Left forelimb (tissue), 1 donor: ENCODE measurements around the gene ZNF580.

Experiments used
- DNase-seq: peaks from one replicate; pipeline ENCODE4 v3.0.0-alpha.2; 2018; ENCODE audit warnings: low spot score

The ZNF580 gene

GRCh38 chr19:55606471-55606787 lies 34.4 kb upstream of the ZNF580 start:
- no peak for DNase-seq

- DNase-seq: no peak
Measured at GRCh38 chr19:55606817-55607216, 34.0 kb upstream of the ZNF580 start.

GRCh38 chr19:55609326-55609725 lies 31.5 kb upstream of the ZNF580 start:
- no peak for DNase-seq

GRCh38 chr19:55611300-55611982 lies 29.4 kb upstream of the ZNF580 start:
- DNase-seq: no peak

- no peak for DNase-seq
Measured at GRCh38 chr19:55611983-55612645, 28.7 kb upstream of the ZNF580 start.

- DNase-seq: no peak
Measured at GRCh38 chr19:55613396-55613795, 27.4 kb upstream of the ZNF580 start.

GRCh38 chr19:55613930-55614710 lies 26.7 kb upstream of the ZNF580 start:
- no peak for DNase-seq

GRCh38 chr19:55614711-55615542 lies 25.9 kb upstream of the ZNF580 start:
- no peak for DNase-seq

GRCh38 chr19:55615543-55616394 lies 25.0 kb upstream of the ZNF580 start:
- no peak for DNase-seq

GRCh38 chr19:55616395-55616875 lies 24.4 kb upstream of the ZNF580 start:
- DNase-seq: no peak

- DNase-seq: no peak
Measured at GRCh38 chr19:55617426-55617825, 23.4 kb upstream of the ZNF580 start.

- DNase-seq: no peak
Measured at GRCh38 chr19:55618426-55618825, 22.4 kb upstream of the ZNF580 start.

GRCh38 chr19:55619286-55619685 lies 21.5 kb upstream of the ZNF580 start:
- no peak for DNase-seq

- no peak for DNase-seq
Measured at GRCh38 chr19:55620410-55621204, 20.2 kb upstream of the ZNF580 start.

GRCh38 chr19:55621205-55621672 lies 19.6 kb upstream of the ZNF580 start:
- no peak for DNase-seq

- DNase-seq: no peak
Measured at GRCh38 chr19:55621673-55622231, 19.1 kb upstream of the ZNF580 start.

- no peak for DNase-seq
Measured at GRCh38 chr19:55622242-55622969, 18.4 kb upstream of the ZNF580 start.

GRCh38 chr19:55623130-55623529 lies 17.7 kb upstream of the ZNF580 start:
- DNase-seq: no peak

GRCh38 chr19:55623561-55623960 lies 17.2 kb upstream of the ZNF580 start:
- no peak for DNase-seq
